Measurements from ENCODE around the gene MRNIP.

Gene MRNIP

DNA sequence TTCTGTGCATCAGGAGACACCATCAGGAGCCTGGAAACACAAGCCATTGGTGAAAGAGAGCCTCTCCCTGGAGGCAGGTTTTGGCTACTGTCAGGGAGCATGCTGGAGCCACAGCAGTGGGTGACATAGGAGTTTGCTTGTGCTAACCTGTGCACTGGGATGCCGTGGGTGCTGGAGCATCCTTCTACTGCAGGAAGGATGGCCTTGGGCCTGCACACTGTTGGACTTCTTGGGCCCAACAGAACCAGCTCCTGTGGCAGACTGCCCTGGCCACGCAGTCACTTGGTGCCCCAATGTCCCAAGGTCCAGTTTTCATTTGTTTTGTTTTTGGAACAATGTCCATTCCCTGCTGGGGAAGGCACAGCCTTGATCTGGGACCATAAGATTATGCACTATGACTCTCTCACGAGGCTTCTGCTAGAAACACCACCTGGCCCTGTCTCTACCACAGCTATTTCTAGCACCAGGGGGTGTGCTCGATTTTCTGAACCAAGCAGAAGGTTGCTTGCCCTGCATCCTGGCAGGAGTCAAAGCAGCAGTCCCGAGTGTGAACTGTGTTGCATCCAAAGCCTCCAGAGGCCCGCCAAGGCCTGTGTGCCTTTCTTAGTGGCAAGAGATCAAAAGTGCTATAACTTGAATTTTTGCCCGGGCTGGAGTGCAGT is 70.3 kb downstream of the MRNIP start:
- DNase-seq: no peak

Data from DMS 273 treated with DMSO at 0.1 percent for 48 hours (cell line).